ENCODE measurements around the gene SLFNL1.

- TF ChIP-seq POLR2A (IDR thresholded peaks at IDR 0.05) (no peak), CTCF (IDR thresholded peaks at IDR 0.05) (no peak)
Observed at GRCh38 chr1:41028034-41028642, 6.6 kb upstream of the SLFNL1 start.
